K562 (cell line): ENCODE data around the gene CYS1. TPM values are rescaled to one million over a fixed set of nuclear protein-coding genes. Genes with fewer than 3 reads are reported as not detected.

Experiments used
- ARID2 ChIP-seq: fragments of 450-650 bp; IDR thresholded peaks from 2 replicates; pipeline ENCODE4 v1.6.1; 2017; ENCODE audit warnings: antibody characterized with exemption, mild to moderate bottlenecking
- DACH1 ChIP-seq: fragments of 450-650 bp; IDR thresholded peaks from 2 replicates; pipeline ENCODE4 v1.6.1; 2018; ENCODE audit not compliant: partially characterized antibody
- ERF ChIP-seq: fragments of 450-650 bp; formaldehyde crosslinking; IDR thresholded peaks from 2 replicates; pipeline ENCODE4 v1.4.0; 2020; ENCODE audit warnings: mild to moderate bottlenecking, mixed read lengths
- HCFC1 ChIP-seq: IDR thresholded peaks from 2 replicates; pipeline ENCODE4 v1.6.1; 2012; ENCODE audit warnings: low read depth, low read length, improper control_type of control experiment
- HDAC6 ChIP-seq: IDR thresholded peaks from 2 replicates; pipeline ENCODE4 v1.6.1; 2012; ENCODE audit warnings: low read depth, mild to moderate bottlenecking, control low read depth, inconsistent platforms, low read length, moderate library complexity
- KDM2B ChIP-seq: fragments of 250-450 bp; sonication (Bioruptor Pico); IDR thresholded peaks from 2 replicates; pipeline ENCODE4 v1.8.0; 2021; ENCODE audit warnings: mild to moderate bottlenecking, moderate library complexity
- L3MBTL2 ChIP-seq: fragments of 450-650 bp; IDR thresholded peaks from 2 replicates; pipeline ENCODE4 v1.6.1; 2016; ENCODE audit warnings: mild to moderate bottlenecking, moderate library complexity
- NFIX ChIP-seq: fragments of 250-450 bp; sonication (Bioruptor Pico); IDR thresholded peaks from 2 replicates; pipeline ENCODE4 v1.4.0; 2020; ENCODE audit warnings: low read depth, mild to moderate bottlenecking, moderate library complexity
- PML ChIP-seq: IDR thresholded peaks from 2 replicates; pipeline ENCODE4 v1.6.1; 2012; ENCODE audit warnings: low read length, inconsistent platforms
- PRMT5 ChIP-seq: sonication (generic); formaldehyde crosslinking; IDR thresholded peaks from 2 replicates; pipeline ENCODE4 v1.5.0; 2020; ENCODE audit warnings: missing genetic modification reagents
- TCFL5 ChIP-seq: fragments of 250-450 bp; sonication (Bioruptor Pico); conservative IDR thresholded peaks from 2 replicates; pipeline ENCODE4 v1.6.1; 2021; ENCODE audit warnings: mild to moderate bottlenecking, moderate library complexity, matching md5 sums
- WHSC1 ChIP-seq: IDR thresholded peaks from one replicate; pipeline ENCODE4 v1.6.1; 2012; ENCODE audit warnings: low read length, control low read depth, inconsistent platforms
- ZC3H11A ChIP-seq: IDR thresholded peaks from 2 replicates; pipeline ENCODE4 v1.6.1; 2012; ENCODE audit warnings: low read depth, low read length, improper control_type of control experiment
- ZKSCAN8 ChIP-seq: fragments of 200-800 bp; sonication (Bioruptor generic); IDR thresholded peaks from 2 replicates; pipeline ENCODE4 v1.6.1; 2016; ENCODE audit warnings: missing genetic modification characterization, missing compliant biosample characterization
- ZNF134 ChIP-seq: fragments of 250-450 bp; sonication (Bioruptor Pico); conservative IDR thresholded peaks from 2 replicates; pipeline ENCODE4 v1.4.0; 2020
- polyA plus RNA-seq, 8 experiments: library from polyadenylated mRNA; depleted of rRNA in 4 of 8; stranded (reverse) in 5 of 8; unstranded in 3 of 8; fragments of >200 nt; fragmentation: Nextera tagmentation in 2 of 8; fragmentation: Illumina TruSeq in 1 of 8; extraction: Ambion mirVana in 2 of 8; extraction: Trizol in 1 of 8; gene quantifications; 2 replicates each; pipeline versions ENCODE4 v1.2.1 to v1.2.3, GENCODE V29; 2011 to 2014; ENCODE audit warnings: inconsistent platforms in 1 of 8, missing spikeins in 1 of 8
- total RNA-seq, 7 experiments: library from RNA; depleted of rRNA in 6 of 7; stranded (reverse); fragments of >200 nt in 6 of 7; fragmentation: Illumina TruSeq in 2 of 7; extraction: Trizol in 2 of 7; gene quantifications; 2 replicates each; pipeline versions ENCODE4 v1.2.1 to v1.2.3, GENCODE V29; 2011 to 2021; ENCODE audit warnings: low replicate concordance in 1 of 7

Gene CYS1
- total and polyA plus RNA-seq, 9 of the 15 experiments (the other 6 are each of a cell fraction or from before 2014, with no cell fraction given): 0.11 to 0.13 TPM; not detected in 7

DNA sequence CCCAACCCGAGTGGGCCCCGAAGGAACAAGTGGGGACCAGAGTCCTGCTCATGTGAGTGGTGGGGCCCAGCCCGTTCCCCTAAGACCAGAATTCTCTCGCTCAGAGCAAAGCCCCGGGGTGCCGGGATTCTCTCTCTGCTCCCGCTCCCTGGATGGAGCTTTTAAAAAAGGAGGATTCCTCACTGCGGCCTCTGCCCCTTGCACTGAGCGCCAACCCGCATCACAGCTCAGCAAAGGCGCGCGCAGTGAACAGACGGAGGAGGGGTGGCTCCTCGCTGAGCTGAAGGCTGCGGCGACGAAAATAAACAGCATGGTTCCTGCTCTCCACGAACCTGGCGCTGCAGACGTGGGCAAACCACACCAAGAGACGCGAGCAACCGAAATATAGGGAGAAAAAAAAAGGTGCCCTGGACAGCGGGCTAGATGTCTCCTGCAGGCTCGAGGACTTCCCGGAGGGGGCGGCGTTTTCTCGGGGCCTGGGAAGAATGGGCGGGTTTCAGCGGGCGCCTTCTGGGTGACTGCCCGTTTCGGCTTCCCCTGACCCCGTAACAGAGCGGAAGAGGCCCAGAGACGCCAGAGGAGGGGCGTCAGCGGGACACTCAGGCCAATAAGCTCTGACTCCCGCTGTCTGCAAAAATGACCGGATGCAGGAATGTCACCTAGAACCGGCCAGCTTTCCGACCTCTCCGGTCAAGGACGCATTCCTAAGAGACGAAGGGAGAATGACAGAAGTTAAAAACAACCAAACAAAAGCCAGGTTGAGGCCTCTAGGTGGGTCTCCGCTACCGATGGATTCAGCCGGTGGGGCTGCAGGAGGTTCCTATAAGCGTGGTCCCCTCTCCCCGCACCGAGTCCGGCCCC lies 37.7 kb downstream of the CYS1 start (continued):
- TF ChIP-seq HDAC6: no peak
- TF ChIP-seq ERF (CRISPR knock-in tag): no peak
- TF ChIP-seq ARID2: no peak
- TF ChIP-seq ZNF134 (CRISPR knock-in tag): no peak
- TF ChIP-seq NFIX (CRISPR knock-in tag): no peak
- TF ChIP-seq KDM2B (CRISPR knock-in tag): no peak
- no peak for TF ChIP-seq WHSC1
- 0 out of 2 replicates have a peak, but pooled peaks have one; percentile 55 for TF ChIP-seq L3MBTL2
- no peak for TF ChIP-seq DACH1
- no peak for TF ChIP-seq ZKSCAN8
- TF ChIP-seq TCFL5 (CRISPR knock-in tag): no peak
- no peak for TF ChIP-seq HCFC1
- no peak for TF ChIP-seq ZC3H11A
- no peak for TF ChIP-seq PML
- no peak for TF ChIP-seq PRMT5 (CRISPR knock-in tag)
